TTC549 (cell line): Measurements from ENCODE around the gene ZNF484.
"Not testable (repeated sequence)": the region's sequence is repeated elsewhere in the genome, so short reads cannot be mapped to it uniquely, and the experiment has no call there.

Experiments
- FAIRE-seq: peaks from 2 replicates; lab custom pipeline; 2012; peaks lifted over from hg19 to GRCh38; lab: Jason Lieb, UNC

ZNF484 gene

GRCh38 chr9:92877531-92878430, at the start of gene ZNF484:
Gene ZNF484, minus strand, starts transcription at chr9:92878038. Its CDS starts 3,009 bp downstream, at chr9:92875029.
- FAIRE-seq = peak; percentile 93

GRCh38 chr9:92920437-92920836, 42.6 kb upstream of the ZNF484 start:
- no peak for FAIRE-seq

- no peak for FAIRE-seq
Observed at GRCh38 chr9:92917176-92917800, 39.5 kb upstream of the ZNF484 start.

GRCh38 chr9:92911511-92912475, 34.0 kb upstream of the ZNF484 start:
- no peak for FAIRE-seq

GRCh38 chr9:92905137-92905536, 27.3 kb upstream of the ZNF484 start:
- not testable (repeated sequence) for FAIRE-seq

- FAIRE-seq = no peak
Observed at GRCh38 chr9:92897323-92897722, 19.5 kb upstream of the ZNF484 start.

GRCh38 chr9:92895812-92896436, 18.1 kb upstream of the ZNF484 start:
- FAIRE-seq = no peak

- FAIRE-seq = no peak
Observed at GRCh38 chr9:92894711-92895362, 17.0 kb upstream of the ZNF484 start.

- FAIRE-seq = not testable (repeated sequence)
Observed at GRCh38 chr9:92893916-92894610, 16.2 kb upstream of the ZNF484 start.

GRCh38 chr9:92892276-92892675, 14.4 kb upstream of the ZNF484 start:
- not testable (repeated sequence) for FAIRE-seq

- FAIRE-seq = no peak
Observed at GRCh38 chr9:92890761-92891160, 12.9 kb upstream of the ZNF484 start.

- FAIRE-seq = no peak
Observed at GRCh38 chr9:92887880-92888338, 10.1 kb upstream of the ZNF484 start.

- not testable (repeated sequence) for FAIRE-seq
Observed at GRCh38 chr9:92886846-92887610, 9.2 kb upstream of the ZNF484 start.

- FAIRE-seq = not testable (repeated sequence)
Observed at GRCh38 chr9:92883666-92884405, 6.0 kb upstream of the ZNF484 start.

GRCh38 chr9:92882276-92882675, 4.4 kb upstream of the ZNF484 start:
- no peak for FAIRE-seq

- no peak for FAIRE-seq
Observed at GRCh38 chr9:92875373-92875772, 2.5 kb downstream of the ZNF484 start.

GRCh38 chr9:92870289-92870688, 7.5 kb downstream of the ZNF484 start:
- no peak for FAIRE-seq

- not testable (repeated sequence) for FAIRE-seq
Observed at GRCh38 chr9:92866600-92866999, 11.2 kb downstream of the ZNF484 start.

- no peak for FAIRE-seq
Observed at GRCh38 chr9:92864152-92864551, 13.7 kb downstream of the ZNF484 start.
